MCF 10A (cell line): ENCODE data around the gene CHST11. TPM values are rescaled to one million over a fixed set of nuclear protein-coding genes. Genes with fewer than 3 reads are reported as not detected.

ENCODE experiments used
- BruUV-seq: library from RNA; stranded (reverse); fragments of 400-500 nt; replicated peaks from 2 replicates; lab custom pipeline; 2021; lab: Mats Ljungman, UMichigan
- CTCF ChIA-PET: fragments of 300-600 bp; sonication (Branson Sonifier 250); formaldehyde crosslinking; extraction: SDS; loops from one replicate; lab custom pipeline; 2021; ENCODE audit warnings: antibody characterized with exemption, inconsistent platforms; lab: Yijun Ruan, JAX
- POLR2A ChIA-PET: fragments of 300-600, 350-650 bp; sonication (Branson Sonifier 250); formaldehyde crosslinking; extraction: SDS; loops from one replicate; lab custom pipeline; 2020; ENCODE audit warnings: antibody characterized with exemption, inconsistent platforms; lab: Yijun Ruan, JAX
- DNase-seq: peaks from one replicate; pipeline ENCODE4 v3.0.0-alpha.2; 2018; ENCODE audit not compliant: unreplicated experiment
- H3K27ac Mint-ChIP-seq: one replicate; pipeline ENCODE4 v1.8.0; 2022; ENCODE audit warnings: mild to moderate bottlenecking, low read depth, mixed read lengths; ENCODE audit not compliant: unreplicated experiment
- H3K27me3 Mint-ChIP-seq: one replicate; pipeline ENCODE4 v1.8.0; 2022; ENCODE audit warnings: mixed read lengths; ENCODE audit not compliant: insufficient read depth, unreplicated experiment
- H3K36me3 Mint-ChIP-seq: one replicate; pipeline ENCODE4 v1.8.0; 2022; ENCODE audit warnings: mild to moderate bottlenecking, moderate library complexity, mixed read lengths; ENCODE audit not compliant: insufficient read depth, unreplicated experiment
- H3K4me1 Mint-ChIP-seq: one replicate; pipeline ENCODE4 v1.8.0; 2022; ENCODE audit warnings: mixed read lengths; ENCODE audit not compliant: insufficient read depth, unreplicated experiment
- H3K4me3 Mint-ChIP-seq: one replicate; pipeline ENCODE4 v1.8.0; 2022; ENCODE audit warnings: mild to moderate bottlenecking, moderate library complexity, mixed read lengths; ENCODE audit not compliant: unreplicated experiment
- H3K9me3 Mint-ChIP-seq: one replicate; pipeline ENCODE4 v1.8.0; 2022; ENCODE audit warnings: mixed read lengths; ENCODE audit not compliant: unreplicated experiment
- intact Hi-C: fragments of 100-400 bp; cut with micrococcal nuclease; formaldehyde crosslinking; loops from 2 replicates; pipeline ENCODE4 v1.14.1; 2022
- total RNA-seq: library from RNA; stranded (reverse); gene quantifications from 2 replicates; pipeline ENCODE4 v1.2.3, GENCODE V29; 2022
- TF ChIP-seq, protein P1 (sequence below): fragments of 200-600 bp; IDR thresholded peaks from one replicate; pipeline ENCODE4 v1.8.0; 2022; ENCODE audit warnings: antibody characterized with exemption, mild to moderate bottlenecking; ENCODE audit not compliant: unreplicated experiment

The CHST11 gene
- total RNA-seq, 1 experiment from 2014 or later = 5.3 TPM

- Mint-ChIP-seq H3K9me3 (no peaks in the 10 kb centered on the region), H3K36me3 (peaks cover 13% of the 10 kb centered on the region), H3K27ac (no peak overlapping the region), H3K4me1 (peaks cover 9% of the 10 kb centered on the region), H3K4me3 (no peak overlapping the region), H3K27me3 (no peaks in the 10 kb centered on the region)
- no TSS peak for BruUV-seq
- ChIA-PET CTCF (interaction anchor here (0.5 to 1.0 kb wide), 4 partner anchors 70 to 495 kb away, joined by 3 to 4 read pairs (median 4); no protein-coding TSS in a partner anchor), POLR2A (no interaction called here)
- peak; percentile 58 for DNase-seq
- intact Hi-C loops = no loop called here
- TF ChIP-seq, protein P1, sequence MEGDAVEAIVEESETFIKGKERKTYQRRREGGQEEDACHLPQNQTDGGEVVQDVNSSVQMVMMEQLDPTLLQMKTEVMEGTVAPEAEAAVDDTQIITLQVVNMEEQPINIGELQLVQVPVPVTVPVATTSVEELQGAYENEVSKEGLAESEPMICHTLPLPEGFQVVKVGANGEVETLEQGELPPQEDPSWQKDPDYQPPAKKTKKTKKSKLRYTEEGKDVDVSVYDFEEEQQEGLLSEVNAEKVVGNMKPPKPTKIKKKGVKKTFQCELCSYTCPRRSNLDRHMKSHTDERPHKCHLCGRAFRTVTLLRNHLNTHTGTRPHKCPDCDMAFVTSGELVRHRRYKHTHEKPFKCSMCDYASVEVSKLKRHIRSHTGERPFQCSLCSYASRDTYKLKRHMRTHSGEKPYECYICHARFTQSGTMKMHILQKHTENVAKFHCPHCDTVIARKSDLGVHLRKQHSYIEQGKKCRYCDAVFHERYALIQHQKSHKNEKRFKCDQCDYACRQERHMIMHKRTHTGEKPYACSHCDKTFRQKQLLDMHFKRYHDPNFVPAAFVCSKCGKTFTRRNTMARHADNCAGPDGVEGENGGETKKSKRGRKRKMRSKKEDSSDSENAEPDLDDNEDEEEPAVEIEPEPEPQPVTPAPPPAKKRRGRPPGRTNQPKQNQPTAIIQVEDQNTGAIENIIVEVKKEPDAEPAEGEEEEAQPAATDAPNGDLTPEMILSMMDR = no peak
These were observed 254.4 kb downstream of the CHST11 start for GRCh38 chr12:104710940-104711689.

DNA sequence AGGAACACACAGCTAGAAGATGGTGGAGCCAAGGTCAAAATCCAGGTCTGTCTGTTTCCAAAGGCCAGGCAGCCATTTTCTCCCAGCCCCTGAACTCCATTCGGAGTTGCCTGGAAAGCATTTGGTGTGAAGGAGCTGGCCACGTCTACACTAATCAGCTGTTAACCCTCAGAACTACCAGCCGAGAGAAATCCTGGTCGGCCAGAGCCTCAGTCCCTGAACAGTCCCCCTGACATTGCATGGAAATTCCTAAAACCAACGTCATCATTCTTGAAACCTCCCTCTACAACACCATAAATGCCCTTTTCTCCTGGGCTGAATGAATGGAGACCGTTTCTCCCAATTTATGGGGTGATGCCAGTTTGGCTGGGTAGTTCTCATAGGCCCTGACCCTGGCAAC, 255.7 kb downstream of the CHST11 start:
- DNase-seq = no peak
- CTCF ChIA-PET = interaction anchor here (0.6 kb wide), 1 partner anchor 1212 kb away, joined by 3 read pairs; no protein-coding TSS in a partner anchor
- POLR2A ChIA-PET = no interaction called here
- no TSS peak for BruUV-seq
- H3K4me1 Mint-ChIP-seq = peaks cover 9% of the 10 kb centered on the region
- H3K9me3 Mint-ChIP-seq = no peaks in the 10 kb centered on the region
- H3K36me3 Mint-ChIP-seq = peaks cover 13% of the 10 kb centered on the region
- H3K4me3 Mint-ChIP-seq = no peak overlapping the region
- H3K27ac Mint-ChIP-seq = no peak overlapping the region
- no peaks in the 10 kb centered on the region for H3K27me3 Mint-ChIP-seq
- TF ChIP-seq, protein P1 = no peak
- intact Hi-C loops = no loop called here

DNA sequence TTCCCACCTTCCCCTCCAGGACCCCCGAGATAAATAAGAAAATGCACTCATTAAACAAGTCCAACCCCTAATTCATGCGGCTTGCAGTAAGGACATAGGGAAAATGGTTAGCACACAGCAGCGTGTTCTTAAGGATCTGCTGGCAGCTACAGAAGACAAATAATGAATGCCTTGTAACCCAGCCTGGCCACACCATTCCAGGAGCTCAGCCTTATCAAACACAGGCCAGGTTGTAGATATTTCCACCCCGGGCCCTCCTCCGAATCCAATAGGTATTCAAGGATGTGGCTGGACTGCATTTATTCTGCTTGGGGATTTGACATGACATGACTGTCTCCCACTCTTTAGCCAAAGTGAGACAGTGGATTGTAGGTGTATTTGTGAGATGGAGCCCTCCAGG, 256.2 kb downstream of the CHST11 start:
- H3K9me3 Mint-ChIP-seq = no peaks in the 10 kb centered on the region
- no peaks in the 10 kb centered on the region for H3K27me3 Mint-ChIP-seq
- TF ChIP-seq, protein P1 = no peak
- no TSS peak for BruUV-seq
- CTCF ChIA-PET = interaction anchor here (0.6 kb wide), 1 partner anchor 1212 kb away, joined by 3 read pairs; no protein-coding TSS in a partner anchor
- intact Hi-C loops = no loop called here
- peaks cover 13% of the 10 kb centered on the region for H3K36me3 Mint-ChIP-seq
- peaks cover 9% of the 10 kb centered on the region for H3K4me1 Mint-ChIP-seq
- POLR2A ChIA-PET = no interaction called here
- no peak overlapping the region for H3K27ac Mint-ChIP-seq
- H3K4me3 Mint-ChIP-seq = no peak overlapping the region
- no peak for DNase-seq

DNA sequence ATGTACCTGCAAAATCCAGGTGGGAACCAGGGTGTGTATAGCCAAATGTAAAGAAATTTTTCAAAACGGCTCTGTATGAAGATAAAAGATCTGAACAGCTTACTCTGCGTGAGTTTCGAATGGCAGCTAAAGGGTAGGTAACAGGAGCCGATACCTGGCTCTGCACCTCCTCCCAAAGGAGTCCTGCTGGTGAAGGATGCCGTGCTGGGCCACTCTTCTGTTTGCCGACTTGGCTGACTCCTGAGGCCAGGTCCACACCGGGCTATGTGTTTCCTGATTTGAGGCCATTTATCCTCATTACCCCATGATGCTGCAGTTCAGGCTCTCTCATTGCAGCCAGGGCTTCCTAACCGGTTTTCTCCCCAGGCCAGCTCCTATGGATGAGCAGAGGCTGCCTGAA, 256.7 kb downstream of the CHST11 start:
- POLR2A ChIA-PET = no interaction called here
- Mint-ChIP-seq H3K4me3 (no peak overlapping the region), H3K27me3 (no peaks in the 10 kb centered on the region), H3K4me1 (peaks cover 9% of the 10 kb centered on the region), H3K27ac (no peak overlapping the region), H3K36me3 (peaks cover 13% of the 10 kb centered on the region), H3K9me3 (no peaks in the 10 kb centered on the region)
- CTCF ChIA-PET = no interaction called here
- DNase-seq = no peak
- TF ChIP-seq, protein P1 = no peak
- no TSS peak for BruUV-seq
- intact Hi-C loops = no loop called here
